Panc1 (cell line): ENCODE data around the gene PARS2.

Experiments
- POLR2AphosphoS5 ChIP-seq: IDR thresholded peaks from 2 replicates; pipeline ENCODE4 v1.6.1; 2012; ENCODE audit warnings: mild to moderate bottlenecking, low read depth, low read length, moderate library complexity
- TF ChIP-seq, protein P1 (sequence below): fragments of 450-650 bp; IDR thresholded peaks from 2 replicates; pipeline ENCODE4 v1.5.1; 2017; ENCODE audit warnings: mild to moderate bottlenecking

DNA sequence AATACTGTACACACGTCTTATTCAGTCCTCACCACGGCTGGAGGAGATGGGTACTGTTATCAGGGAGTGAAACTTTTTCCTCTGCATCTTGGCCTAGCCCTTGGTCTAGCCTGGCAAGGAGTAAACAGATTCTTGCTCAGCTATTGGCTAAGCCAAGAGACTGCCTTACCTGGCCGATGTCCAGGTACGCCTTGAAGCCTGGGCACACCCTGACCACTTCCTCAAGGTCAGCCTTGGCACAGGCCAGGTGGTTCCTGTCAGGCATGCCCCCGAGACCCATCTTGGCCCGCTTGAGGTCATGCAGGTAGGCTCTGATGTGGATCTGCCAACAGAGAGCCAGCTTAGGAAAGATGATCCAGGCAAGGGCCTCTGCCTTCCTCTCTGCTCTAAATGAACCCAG is 17.8 kb upstream of the PARS2 start:
- TF ChIP-seq, protein P1, sequence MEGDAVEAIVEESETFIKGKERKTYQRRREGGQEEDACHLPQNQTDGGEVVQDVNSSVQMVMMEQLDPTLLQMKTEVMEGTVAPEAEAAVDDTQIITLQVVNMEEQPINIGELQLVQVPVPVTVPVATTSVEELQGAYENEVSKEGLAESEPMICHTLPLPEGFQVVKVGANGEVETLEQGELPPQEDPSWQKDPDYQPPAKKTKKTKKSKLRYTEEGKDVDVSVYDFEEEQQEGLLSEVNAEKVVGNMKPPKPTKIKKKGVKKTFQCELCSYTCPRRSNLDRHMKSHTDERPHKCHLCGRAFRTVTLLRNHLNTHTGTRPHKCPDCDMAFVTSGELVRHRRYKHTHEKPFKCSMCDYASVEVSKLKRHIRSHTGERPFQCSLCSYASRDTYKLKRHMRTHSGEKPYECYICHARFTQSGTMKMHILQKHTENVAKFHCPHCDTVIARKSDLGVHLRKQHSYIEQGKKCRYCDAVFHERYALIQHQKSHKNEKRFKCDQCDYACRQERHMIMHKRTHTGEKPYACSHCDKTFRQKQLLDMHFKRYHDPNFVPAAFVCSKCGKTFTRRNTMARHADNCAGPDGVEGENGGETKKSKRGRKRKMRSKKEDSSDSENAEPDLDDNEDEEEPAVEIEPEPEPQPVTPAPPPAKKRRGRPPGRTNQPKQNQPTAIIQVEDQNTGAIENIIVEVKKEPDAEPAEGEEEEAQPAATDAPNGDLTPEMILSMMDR = no peak
- TF ChIP-seq POLR2AphosphoS5 = no peak
